Measurements from ENCODE around the gene SHC1. TPM values are rescaled to one million over a fixed set of nuclear protein-coding genes. Genes with fewer than 3 reads are reported as not detected.

The SHC1 gene
- total and polyA plus RNA-seq, 2 donors (not counting 1 experiment from before 2014, with no cell fraction given) = 50.1 to 61.4 TPM

- TF ChIP-seq EZH2 (IDR thresholded peaks at IDR 0.05; ENCODE audit: borderline replicate concordance, insufficient read depth, low read depth, low read length, poor library complexity, severe bottlenecking) = no peak
- TF ChIP-seq, protein P1, sequence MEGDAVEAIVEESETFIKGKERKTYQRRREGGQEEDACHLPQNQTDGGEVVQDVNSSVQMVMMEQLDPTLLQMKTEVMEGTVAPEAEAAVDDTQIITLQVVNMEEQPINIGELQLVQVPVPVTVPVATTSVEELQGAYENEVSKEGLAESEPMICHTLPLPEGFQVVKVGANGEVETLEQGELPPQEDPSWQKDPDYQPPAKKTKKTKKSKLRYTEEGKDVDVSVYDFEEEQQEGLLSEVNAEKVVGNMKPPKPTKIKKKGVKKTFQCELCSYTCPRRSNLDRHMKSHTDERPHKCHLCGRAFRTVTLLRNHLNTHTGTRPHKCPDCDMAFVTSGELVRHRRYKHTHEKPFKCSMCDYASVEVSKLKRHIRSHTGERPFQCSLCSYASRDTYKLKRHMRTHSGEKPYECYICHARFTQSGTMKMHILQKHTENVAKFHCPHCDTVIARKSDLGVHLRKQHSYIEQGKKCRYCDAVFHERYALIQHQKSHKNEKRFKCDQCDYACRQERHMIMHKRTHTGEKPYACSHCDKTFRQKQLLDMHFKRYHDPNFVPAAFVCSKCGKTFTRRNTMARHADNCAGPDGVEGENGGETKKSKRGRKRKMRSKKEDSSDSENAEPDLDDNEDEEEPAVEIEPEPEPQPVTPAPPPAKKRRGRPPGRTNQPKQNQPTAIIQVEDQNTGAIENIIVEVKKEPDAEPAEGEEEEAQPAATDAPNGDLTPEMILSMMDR (IDR thresholded peaks at IDR 0.05) = peak; percentile 82
- peak within 1 kb of the TSS; percentile 76 to 96 for H3K27ac ChIP-seq (ENCODE audit: low read length in 2 of 2)
- CTCF ChIA-PET = interaction anchor here (0.6 to 6.5 kb wide), 14 partner anchors 9 to 147 kb away, joined by 3 to 61 read pairs (median 6); partner anchors contain the start of genes ADAM15, CKS1B, FLAD1 and LENEP
- peaks cover 60% of the 10 kb centered on the region for H3K79me2 ChIP-seq (ENCODE audit: control insufficient read depth, insufficient read depth, low read length)
- POLR2A ChIA-PET = interaction anchor here (0.5 to 2.5 kb wide), 12 partner anchors 9 to 188 kb away, joined by 3 to 26 read pairs (median 6); partner anchors contain the start of genes CKS1B and PMVK
- peaks cover 24 to 37% of the 10 kb centered on the region in 2 donors for H3K4me1 ChIP-seq (ENCODE audit: control insufficient read depth in 2 of 2, insufficient read depth in 2 of 2, low read length in 2 of 2)
- H3K9ac ChIP-seq (ENCODE audit: low read length) = peak within 1 kb of the TSS; percentile 86
- H3K27ac Mint-ChIP-seq = peak within 1 kb of the TSS; percentile 94
- H3K9me3 ChIP-seq (ENCODE audit: control extremely low read depth in 1 of 3, control insufficient read depth in 2 of 3, insufficient read depth in 1 of 3, low read length in 2 of 3) = no peaks in the 10 kb centered on the region
- peak within 1 kb of the TSS; percentile 94 for H3K4me2 ChIP-seq (replicated peaks; ENCODE audit: low read depth, low read length, poor library complexity, severe bottlenecking)
- H2AFZ ChIP-seq (ENCODE audit: insufficient read depth, low read depth, low read length, poor library complexity, severe bottlenecking) = peak within 1 kb of the TSS; percentile 92
- intact Hi-C loops (cut with micrococcal nuclease) = loop anchor here (1.0 to 2.0 kb wide), 6 partner anchors 12 to 403 kb away; partner anchors contain the start of genes FLAD1 and UBE2Q1
- H3K27me3 ChIP-seq (replicated peaks in 1 of 4; ENCODE audit: control extremely low read depth in 1 of 4, control insufficient read depth in 3 of 4, insufficient read depth in 4 of 4, low read length in 3 of 4) = no peaks in the 10 kb centered on the region
- H4K20me1 ChIP-seq (ENCODE audit: control insufficient read depth, insufficient read depth, low read length, poor library complexity, severe bottlenecking) = peaks cover 27% of the 10 kb centered on the region
- whole genome bisulfite sequencing (ENCODE audit: insufficient coverage) = under 1% methylated on average over 93 of the region's 93 CpGs
- H3K4me3 Mint-ChIP-seq = peak within 1 kb of the TSS; percentile 91
- H3K4me1 Mint-ChIP-seq = peaks cover 30% of the 10 kb centered on the region
- H3K4me3 ChIP-seq (ENCODE audit: control extremely low read depth in 1 of 5, extremely low read depth in 1 of 5, insufficient read depth in 1 of 5, low read depth in 2 of 5, low read length in 4 of 5) = peak within 1 kb of the TSS; percentile 62 to 91 (median 81)
- ATAC-seq (ENCODE audit: low read depth) (peak; percentile 86), DNase-seq (peak; percentile 93)
- no peaks in the 10 kb centered on the region for H3K9me3 Mint-ChIP-seq (ENCODE audit: insufficient read depth)
- H3K27me3 Mint-ChIP-seq = no peaks in the 10 kb centered on the region
- H3K36me3 ChIP-seq (replicated peaks in 1 of 2; ENCODE audit: control extremely low read depth in 1 of 2, control insufficient read depth in 1 of 2, extremely low read depth in 1 of 2, insufficient read depth in 2 of 2, low read length in 1 of 2) = peaks cover 6 to 49% of the 10 kb centered on the region in 2 experiments
Measured at GRCh38 chr1:154961207-154962155, 9.1 kb downstream of the SHC1 start, which contains the start of gene PYGO2. PYGO2 (minus strand) TSS chr1:154961782; CDS start chr1:154961576, 206 bp downstream.

Measured in B cell (primary cell).